D721Med (cell line): ENCODE results near the gene FCRLB.
"Not testable (repeated sequence)": the region's sequence is repeated elsewhere in the genome, so short reads cannot be mapped to it uniquely, and the experiment has no call there.

Experiments
- DNase-seq: peaks from one replicate; pipeline ENCODE4 v3.0.0; 2011; ENCODE audit warnings: low spot score; ENCODE audit not compliant: insufficient read length
- FAIRE-seq: peaks from 2 replicates; lab custom pipeline; 2011; peaks lifted over from hg19 to GRCh38; lab: Jason Lieb, UNC
- CTCF ChIP-seq: IDR thresholded peaks from 2 replicates; pipeline ENCODE4 v1.5.1; 2012; ENCODE audit warnings: mild to moderate bottlenecking, control low read depth; ENCODE audit not compliant: insufficient read depth; ENCODE audit errors: missing control alignments

FCRLB gene

GRCh38 chr1:161722406-161722805, 1.1 kb downstream of the FCRLB start:
- DNase-seq (no peak), FAIRE-seq (no peak)
- no peak for TF ChIP-seq CTCF

GRCh38 chr1:161723459-161724141, 2.3 kb downstream of the FCRLB start:
- FAIRE-seq (no peak), DNase-seq (no peak)
- TF ChIP-seq CTCF = no peak

GRCh38 chr1:161725258-161725907, 4.0 kb downstream of the FCRLB start:
- DNase-seq, FAIRE-seq: not testable (repeated sequence)

- DNase-seq (no peak), FAIRE-seq (no peak)
- TF ChIP-seq CTCF = no peak
These were observed 4.6 kb downstream of the FCRLB start for GRCh38 chr1:161725908-161726472.

- peak; percentile 79 for DNase-seq
- no peak for FAIRE-seq
- no peak for TF ChIP-seq CTCF
These were observed 5.3 kb downstream of the FCRLB start for GRCh38 chr1:161726473-161727255.

- DNase-seq (no peak), FAIRE-seq (no peak)
- TF ChIP-seq CTCF = no peak
These were observed 6.0 kb downstream of the FCRLB start for GRCh38 chr1:161727256-161727924.
